ENCODE results near the gene NLRC4.

DNA sequence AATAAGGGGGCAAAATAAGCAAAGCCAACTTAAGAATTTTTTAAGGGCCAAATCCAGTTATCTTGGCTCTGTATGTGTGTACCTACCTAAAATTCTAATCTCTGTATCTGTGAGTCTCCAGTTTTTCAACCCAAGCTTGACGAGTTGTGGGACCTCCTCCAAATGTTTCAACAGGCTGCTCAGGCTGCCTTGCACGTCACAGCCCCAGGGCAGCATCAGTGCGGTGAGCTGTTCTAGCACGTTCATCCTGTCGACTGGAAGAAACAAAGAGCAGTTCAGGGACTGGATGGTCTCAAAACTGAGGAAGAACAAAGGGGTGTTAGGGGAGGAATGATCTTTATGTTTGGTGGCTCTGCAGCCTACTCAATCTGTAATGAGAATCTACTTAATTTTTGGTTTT, 29.4 kb downstream of the NLRC4 start:
- no peak for TF ChIP-seq POLR2A (IDR thresholded peaks at IDR 0.05)
- TF ChIP-seq, protein P1, sequence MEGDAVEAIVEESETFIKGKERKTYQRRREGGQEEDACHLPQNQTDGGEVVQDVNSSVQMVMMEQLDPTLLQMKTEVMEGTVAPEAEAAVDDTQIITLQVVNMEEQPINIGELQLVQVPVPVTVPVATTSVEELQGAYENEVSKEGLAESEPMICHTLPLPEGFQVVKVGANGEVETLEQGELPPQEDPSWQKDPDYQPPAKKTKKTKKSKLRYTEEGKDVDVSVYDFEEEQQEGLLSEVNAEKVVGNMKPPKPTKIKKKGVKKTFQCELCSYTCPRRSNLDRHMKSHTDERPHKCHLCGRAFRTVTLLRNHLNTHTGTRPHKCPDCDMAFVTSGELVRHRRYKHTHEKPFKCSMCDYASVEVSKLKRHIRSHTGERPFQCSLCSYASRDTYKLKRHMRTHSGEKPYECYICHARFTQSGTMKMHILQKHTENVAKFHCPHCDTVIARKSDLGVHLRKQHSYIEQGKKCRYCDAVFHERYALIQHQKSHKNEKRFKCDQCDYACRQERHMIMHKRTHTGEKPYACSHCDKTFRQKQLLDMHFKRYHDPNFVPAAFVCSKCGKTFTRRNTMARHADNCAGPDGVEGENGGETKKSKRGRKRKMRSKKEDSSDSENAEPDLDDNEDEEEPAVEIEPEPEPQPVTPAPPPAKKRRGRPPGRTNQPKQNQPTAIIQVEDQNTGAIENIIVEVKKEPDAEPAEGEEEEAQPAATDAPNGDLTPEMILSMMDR (IDR thresholded peaks at IDR 0.05): no peak

Data from lower leg skin (tissue), 3 donors.